Measurements from ENCODE around the gene GDF2.

Gene GDF2

GRCh38 chr10:47294057-47294456, 28.2 kb upstream of the GDF2 start:
- no peak for DNase-seq (ENCODE audit: low read depth)

GRCh38 chr10:47294501-47294900, 27.8 kb upstream of the GDF2 start:
- DNase-seq (ENCODE audit: low read depth) = no peak

GRCh38 chr10:47295411-47295810, 26.8 kb upstream of the GDF2 start:
- DNase-seq (ENCODE audit: low read depth) = no peak

- no peak for DNase-seq (ENCODE audit: low read depth)
Observed at GRCh38 chr10:47296156-47296894, 25.9 kb upstream of the GDF2 start.

- no peak for DNase-seq (ENCODE audit: low read depth)
Observed at GRCh38 chr10:47296941-47297340, 25.3 kb upstream of the GDF2 start.

GRCh38 chr10:47297866-47298540, 24.3 kb upstream of the GDF2 start:
- DNase-seq (ENCODE audit: low read depth) = no peak

- DNase-seq (ENCODE audit: low read depth) = no peak
Observed at GRCh38 chr10:47298715-47299114, 23.5 kb upstream of the GDF2 start.

- DNase-seq (ENCODE audit: low read depth) = no peak
Observed at GRCh38 chr10:47299611-47300428, 22.4 kb upstream of the GDF2 start, which contains the start of gene GDF10. TSS of gene GDF10 (plus strand) at chr10:47300197. CDS start at chr10:47300652, 455 bp downstream.

- DNase-seq (ENCODE audit: low read depth) = no peak
Observed at GRCh38 chr10:47300429-47300931, 21.8 kb upstream of the GDF2 start.

- DNase-seq (ENCODE audit: low read depth) = no peak
Observed at GRCh38 chr10:47301833-47302232, 20.4 kb upstream of the GDF2 start.

GRCh38 chr10:47303105-47303504, 19.1 kb upstream of the GDF2 start:
- no peak for DNase-seq (ENCODE audit: low read depth)

GRCh38 chr10:47303866-47304265, 18.4 kb upstream of the GDF2 start:
- no peak for DNase-seq (ENCODE audit: low read depth)

GRCh38 chr10:47305566-47305965, 16.7 kb upstream of the GDF2 start:
- no peak for DNase-seq (ENCODE audit: low read depth)

GRCh38 chr10:47306387-47307210, 15.7 kb upstream of the GDF2 start:
- DNase-seq (ENCODE audit: low read depth) = no peak

- DNase-seq (ENCODE audit: low read depth) = no peak
Observed at GRCh38 chr10:47307381-47307780, 14.9 kb upstream of the GDF2 start.

GRCh38 chr10:47308775-47309174, 13.5 kb upstream of the GDF2 start:
- DNase-seq (ENCODE audit: low read depth) = no peak

GRCh38 chr10:47309408-47310089, 12.7 kb upstream of the GDF2 start:
- DNase-seq (ENCODE audit: low read depth) = no peak

- DNase-seq (ENCODE audit: low read depth) = no peak
Observed at GRCh38 chr10:47310090-47310505, 12.2 kb upstream of the GDF2 start.

GRCh38 chr10:47311193-47311931, 10.9 kb upstream of the GDF2 start:
- peak; percentile 14 for DNase-seq (ENCODE audit: low read depth)

- DNase-seq (ENCODE audit: low read depth) = peak; percentile 80
Observed at GRCh38 chr10:47311932-47312662, 10.2 kb upstream of the GDF2 start.
